Immature natural killer cell (primary cell): ENCODE results near the gene PIK3R1. TPM values are rescaled to one million over a fixed set of nuclear protein-coding genes. Genes with fewer than 3 reads are reported as not detected.

ENCODE experiments used
- DNase-seq, 3 donors: peaks; one replicate each; pipeline ENCODE4 v3.0.0; 2022; ENCODE audit warnings: mixed read lengths in 1 of 3
- H3K27ac Mint-ChIP-seq, 6 donors: one replicate each; pipeline ENCODE4 v1.8.0; 2020; ENCODE audit warnings: mixed read lengths in 6 of 6, mild to moderate bottlenecking in 5 of 6, inconsistent platforms in 4 of 6, moderate library complexity in 3 of 6
- H3K27me3 Mint-ChIP-seq, 3 donors: one replicate each; pipeline ENCODE4 v1.8.0; 2020 to 2021; ENCODE audit warnings: low read depth in 3 of 3, mild to moderate bottlenecking in 3 of 3, mixed read lengths in 3 of 3, moderate library complexity in 3 of 3, inconsistent platforms in 1 of 3
- H3K36me3 Mint-ChIP-seq, 3 donors: one replicate each; pipeline ENCODE4 v1.8.0; 2020; ENCODE audit warnings: mixed read lengths in 3 of 3, inconsistent platforms in 2 of 3, mild to moderate bottlenecking in 2 of 3
- H3K4me1 Mint-ChIP-seq, 2 donors: one replicate each; pipeline ENCODE4 v1.8.0; 2020; ENCODE audit warnings: inconsistent platforms in 2 of 2, mild to moderate bottlenecking in 2 of 2, mixed read lengths in 2 of 2, moderate library complexity in 1 of 2
- H3K4me3 Mint-ChIP-seq, 5 donors: one replicate each; pipeline ENCODE4 v1.8.0; 2020; ENCODE audit warnings: mild to moderate bottlenecking in 5 of 5, mixed read lengths in 5 of 5, inconsistent platforms in 3 of 5, moderate library complexity in 3 of 5
- H3K9me3 Mint-ChIP-seq, 6 donors: one replicate each; pipeline ENCODE4 v1.8.0; 2020; ENCODE audit warnings: mild to moderate bottlenecking in 6 of 6, mixed read lengths in 6 of 6, inconsistent platforms in 4 of 6, moderate library complexity in 3 of 6
- polyA plus RNA-seq, 3 donors: library from polyadenylated mRNA; unstranded; fragments of 300-500 nt; fragmentation: Illumina TruSeq; gene quantifications; one replicate each; pipeline ENCODE4 v1.2.3, GENCODE V29; 2021

Gene PIK3R1
- polyA plus RNA-seq, 3 donors from 2014 or later, result 62.7 to 80.0 (median 66.8) TPM

DNA sequence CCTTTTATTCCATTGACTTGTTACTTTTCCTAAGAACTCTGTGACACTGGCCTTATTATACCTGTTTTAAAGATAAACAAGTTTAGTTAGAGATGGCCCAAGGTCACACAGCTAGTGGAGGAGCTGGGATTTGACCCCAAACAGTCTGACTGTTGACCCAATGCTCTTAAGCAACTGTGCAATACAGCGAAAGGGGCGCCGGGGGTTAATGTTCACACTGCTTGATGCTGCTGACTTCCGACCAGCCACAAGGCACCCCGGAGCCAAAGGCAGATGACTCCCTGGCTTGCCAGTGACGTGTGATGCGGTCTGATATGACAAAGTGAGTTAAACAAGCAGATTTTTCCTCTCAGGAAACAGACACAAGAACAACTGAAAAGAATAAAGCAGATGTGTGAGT, 23.9 kb downstream of the PIK3R1 start:
- Mint-ChIP-seq H3K9me3 (no peaks in the 10 kb centered on the region), H3K4me3 (peak overlapping the region; percentile 36 to 78 (median 61)), H3K4me1 (peaks cover 80 to 95% of the 10 kb centered on the region in 2 donors), H3K27ac (peak overlapping the region; percentile 90 to 97 (median 93)), H3K36me3 (peaks cover 0 to 4% (median 0%) of the 10 kb centered on the region in 3 donors), H3K27me3 (peaks cover 0 to 5% (median 4%) of the 10 kb centered on the region in 3 donors)
- peak; percentile 88 to 90 (median 89) for DNase-seq

DNA sequence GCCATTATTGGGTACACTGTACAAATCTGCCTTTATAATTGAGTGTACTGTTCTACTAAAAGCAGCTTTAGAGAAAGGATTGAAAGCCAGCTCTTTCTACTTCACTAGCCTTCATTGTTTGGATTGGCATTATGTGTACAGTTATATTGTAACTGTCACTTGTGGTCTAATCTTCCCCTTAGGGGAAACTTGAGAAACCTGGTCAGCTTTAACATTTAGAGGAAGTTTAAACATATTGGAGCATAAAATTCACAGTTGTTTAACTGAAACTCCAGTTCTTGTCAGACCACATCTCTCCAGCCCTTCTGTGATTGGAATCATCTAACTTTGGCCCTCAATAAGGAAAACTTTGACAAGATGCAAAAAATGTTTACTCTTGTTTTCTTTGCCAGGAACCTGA, 24.6 kb downstream of the PIK3R1 start:
- peaks cover 82 to 99% of the 10 kb centered on the region in 2 donors for H3K4me1 Mint-ChIP-seq
- H3K9me3 Mint-ChIP-seq, result no peaks in the 10 kb centered on the region
- H3K36me3 Mint-ChIP-seq, result peaks cover 0 to 4% (median 0%) of the 10 kb centered on the region in 3 donors
- H3K4me3 Mint-ChIP-seq, result peak overlapping the region; percentile 47 to 73 (median 51)
- peak overlapping the region; percentile 90 to 98 (median 94) for H3K27ac Mint-ChIP-seq
- DNase-seq, result no peak
- H3K27me3 Mint-ChIP-seq, result peaks cover 0 to 6% (median 4%) of the 10 kb centered on the region in 3 donors

DNA sequence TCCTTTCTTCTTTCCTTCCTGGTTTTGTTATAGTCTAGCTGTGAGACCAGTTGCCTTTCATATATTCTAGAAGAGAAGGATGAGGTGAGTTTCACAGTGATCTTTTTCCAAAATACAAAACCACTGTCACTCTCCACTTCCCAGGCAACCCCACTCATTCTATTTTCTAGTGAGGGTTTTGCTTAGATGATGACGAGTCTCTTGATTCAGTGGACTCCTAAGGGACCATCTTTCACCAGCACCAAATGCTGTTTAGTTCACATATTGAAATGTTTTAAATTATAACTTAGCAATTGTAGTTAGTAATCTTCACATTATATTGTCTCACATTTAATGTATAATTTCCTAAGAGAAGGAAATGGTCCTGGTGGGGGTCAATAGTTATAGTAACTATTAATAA, 25.2 kb downstream of the PIK3R1 start:
- peaks cover 0 to 6% (median 4%) of the 10 kb centered on the region in 3 donors for H3K27me3 Mint-ChIP-seq
- no peaks in the 10 kb centered on the region for H3K9me3 Mint-ChIP-seq
- peak overlapping the region; percentile 90 to 98 (median 94) for H3K27ac Mint-ChIP-seq
- H3K4me3 Mint-ChIP-seq, result peak overlapping the region; percentile 47 to 73 (median 51)
- no peak for DNase-seq
- H3K4me1 Mint-ChIP-seq, result peaks cover 85 to 100% of the 10 kb centered on the region in 2 donors
- H3K36me3 Mint-ChIP-seq, result peaks cover 0 to 4% (median 0%) of the 10 kb centered on the region in 3 donors

DNA sequence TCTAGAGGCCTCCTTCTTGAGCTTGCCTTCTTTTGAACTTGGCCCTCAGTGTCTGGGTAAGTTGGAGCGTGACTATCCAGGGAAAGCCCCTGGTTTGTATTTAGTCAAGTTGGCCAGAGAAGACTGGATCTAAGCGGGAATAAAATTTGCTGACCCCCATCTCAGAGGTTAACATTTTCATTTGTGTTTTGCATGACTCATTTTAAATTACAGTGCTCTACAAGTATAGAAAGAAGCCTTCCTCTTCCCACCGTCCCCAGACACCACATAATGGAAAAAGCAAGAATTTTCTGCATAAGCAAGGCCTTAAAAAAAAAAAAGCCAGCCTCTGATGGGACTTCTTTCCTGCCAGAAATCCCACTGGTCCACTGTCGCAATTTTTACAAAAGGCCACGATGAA, 27.2 kb downstream of the PIK3R1 start:
- Mint-ChIP-seq H3K27ac (peak overlapping the region; percentile 90 to 98 (median 94)), H3K4me1 (peaks cover 85 to 95% of the 10 kb centered on the region in 2 donors), H3K36me3 (peaks cover 0 to 4% (median 0%) of the 10 kb centered on the region in 3 donors), H3K9me3 (no peaks in the 10 kb centered on the region), H3K27me3 (peaks cover 0 to 10% (median 4%) of the 10 kb centered on the region in 3 donors), H3K4me3 (peak overlapping the region in 2 of 5 donors; percentile 12 to 36)
- DNase-seq, result no peak

DNA sequence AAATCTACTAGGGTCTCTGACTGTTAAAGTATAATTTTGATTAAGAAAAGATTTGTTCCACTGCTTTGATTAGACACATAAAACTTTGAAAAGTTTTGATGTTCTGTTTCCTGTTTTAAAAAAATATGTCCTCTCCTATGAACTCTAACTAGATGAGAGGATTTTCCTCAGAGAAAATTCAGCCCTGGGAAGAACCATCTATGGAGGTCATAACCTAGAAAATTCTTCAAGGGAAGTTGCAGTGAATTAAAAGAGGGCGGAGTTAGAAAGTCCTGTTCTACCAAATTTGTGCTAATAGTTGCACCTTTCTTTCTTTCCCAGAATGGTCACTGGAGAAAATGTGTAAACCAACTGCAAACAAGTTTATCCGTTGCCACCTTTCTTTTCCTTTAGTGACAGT, 27.7 kb downstream of the PIK3R1 start:
- Mint-ChIP-seq H3K36me3 (peaks cover 0 to 4% (median 0%) of the 10 kb centered on the region in 3 donors), H3K27ac (peak overlapping the region; percentile 90 to 98 (median 94)), H3K27me3 (peaks cover 0 to 10% (median 4%) of the 10 kb centered on the region in 3 donors), H3K4me1 (peaks cover 82 to 93% of the 10 kb centered on the region in 2 donors), H3K4me3 (peak overlapping the region; percentile 49 to 71 (median 62)), H3K9me3 (no peaks in the 10 kb centered on the region)
- DNase-seq, result no peak

DNA sequence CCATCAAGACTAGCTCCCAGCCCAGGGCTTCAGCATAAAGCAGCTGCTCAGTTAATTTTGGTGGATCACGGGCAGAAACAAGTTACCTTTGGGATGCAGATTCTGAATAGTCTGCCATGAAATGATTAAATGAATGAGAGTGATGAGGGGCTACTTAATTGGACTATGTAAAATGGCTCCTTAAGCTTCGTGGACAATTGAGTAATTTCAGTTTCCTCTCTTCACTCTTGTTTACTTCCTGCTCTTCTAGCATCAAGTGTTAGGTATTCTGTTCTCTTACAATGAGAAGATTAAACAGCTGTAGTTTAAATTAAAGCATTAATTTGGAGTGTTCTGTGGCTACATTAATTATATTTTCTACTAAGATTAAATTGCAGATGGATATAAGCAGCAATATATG, 28.1 kb downstream of the PIK3R1 start:
- Mint-ChIP-seq H3K4me3 (peak overlapping the region; percentile 49 to 71 (median 62)), H3K9me3 (no peaks in the 10 kb centered on the region), H3K36me3 (peaks cover 0 to 4% (median 0%) of the 10 kb centered on the region in 3 donors), H3K27ac (peak overlapping the region; percentile 90 to 98 (median 94)), H3K27me3 (peaks cover 0 to 10% (median 4%) of the 10 kb centered on the region in 3 donors), H3K4me1 (peaks cover 82 to 93% of the 10 kb centered on the region in 2 donors)
- DNase-seq, result no peak

DNA sequence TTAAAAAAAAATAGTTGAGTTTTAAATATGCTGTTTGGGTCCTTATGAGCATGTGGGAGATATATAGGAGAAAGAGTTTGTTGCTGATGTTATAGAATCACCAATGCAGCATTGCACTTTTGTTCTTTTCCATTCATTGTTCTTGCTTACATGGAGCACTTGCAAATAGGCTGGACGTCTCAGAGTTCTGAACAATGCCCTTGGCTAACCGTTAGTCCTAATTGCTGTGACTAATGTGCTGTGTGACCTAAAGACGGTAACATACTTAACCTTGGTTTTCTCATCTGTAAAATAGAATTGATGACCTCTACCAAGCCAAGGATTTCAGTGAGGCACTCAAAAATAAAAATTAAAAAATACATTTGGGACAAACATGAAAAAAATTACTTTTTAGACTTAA, 29.8 kb downstream of the PIK3R1 start:
- Mint-ChIP-seq H3K4me1 (peaks cover 87 to 93% of the 10 kb centered on the region in 2 donors), H3K4me3 (peak overlapping the region in 1 of 5 donors; percentile 9), H3K9me3 (no peaks in the 10 kb centered on the region), H3K27me3 (peaks cover 0 to 8% (median 4%) of the 10 kb centered on the region in 3 donors), H3K36me3 (peaks cover 0 to 4% (median 0%) of the 10 kb centered on the region in 3 donors), H3K27ac (peak overlapping the region in 5 of 6 donors; percentile 3 to 67 (median 56))
- DNase-seq, result no peak

DNA sequence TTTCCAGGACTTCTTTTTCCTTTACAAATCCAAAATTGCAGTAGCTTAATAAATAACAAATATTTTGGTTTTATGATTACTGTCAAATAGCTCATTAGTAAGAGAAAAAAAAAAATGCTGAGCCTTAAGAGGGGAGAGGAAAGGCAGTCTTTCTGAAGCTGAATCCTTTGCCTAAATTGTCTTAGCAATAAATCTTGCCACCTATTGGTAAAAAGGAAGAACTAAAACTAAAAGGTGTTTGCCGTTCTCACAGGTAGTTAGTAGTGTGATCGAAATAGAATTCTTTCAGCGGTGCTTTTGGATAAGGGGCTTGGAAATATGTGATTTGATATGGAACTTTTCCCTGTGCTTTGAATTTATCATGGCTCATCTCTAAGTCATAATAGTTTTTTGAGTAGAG, 31.2 kb downstream of the PIK3R1 start:
- peaks cover 0 to 8% (median 4%) of the 10 kb centered on the region in 3 donors for H3K27me3 Mint-ChIP-seq
- no peak for DNase-seq
- no peaks in the 10 kb centered on the region for H3K9me3 Mint-ChIP-seq
- H3K27ac Mint-ChIP-seq, result peak overlapping the region in 3 of 6 donors; percentile 29 to 78 (median 77)
- peaks cover 86 to 93% of the 10 kb centered on the region in 2 donors for H3K4me1 Mint-ChIP-seq
- peak overlapping the region in 1 of 5 donors; percentile 14 for H3K4me3 Mint-ChIP-seq
- peaks cover 0 to 2% (median 0%) of the 10 kb centered on the region in 3 donors for H3K36me3 Mint-ChIP-seq

DNA sequence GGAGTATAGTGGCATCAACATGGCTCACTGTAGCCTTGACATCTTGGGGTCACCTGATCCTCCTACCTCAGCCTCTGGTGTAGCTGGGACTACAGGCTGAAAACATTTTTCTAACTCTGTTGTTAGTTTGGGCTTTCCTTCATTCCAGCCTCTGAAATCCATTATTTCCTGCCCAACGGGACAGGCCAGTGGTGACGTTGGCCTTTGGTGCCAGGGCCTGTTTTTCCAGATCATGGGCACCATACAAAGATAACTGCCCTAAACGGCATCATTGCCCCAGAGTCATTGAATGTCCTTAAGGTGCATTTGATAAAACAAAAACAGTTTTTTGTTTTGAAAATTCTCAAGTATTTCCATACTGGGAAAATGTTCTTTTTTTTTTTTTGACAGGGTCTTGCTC, 32.1 kb downstream of the PIK3R1 start:
- Mint-ChIP-seq H3K9me3 (no peaks in the 10 kb centered on the region), H3K4me1 (peaks cover 86 to 93% of the 10 kb centered on the region in 2 donors), H3K27me3 (peaks cover 0 to 8% (median 4%) of the 10 kb centered on the region in 3 donors), H3K4me3 (no peak overlapping the region), H3K27ac (peak overlapping the region in 2 of 6 donors; percentile 49 to 53), H3K36me3 (no peaks in the 10 kb centered on the region)
- DNase-seq, result no peak

DNA sequence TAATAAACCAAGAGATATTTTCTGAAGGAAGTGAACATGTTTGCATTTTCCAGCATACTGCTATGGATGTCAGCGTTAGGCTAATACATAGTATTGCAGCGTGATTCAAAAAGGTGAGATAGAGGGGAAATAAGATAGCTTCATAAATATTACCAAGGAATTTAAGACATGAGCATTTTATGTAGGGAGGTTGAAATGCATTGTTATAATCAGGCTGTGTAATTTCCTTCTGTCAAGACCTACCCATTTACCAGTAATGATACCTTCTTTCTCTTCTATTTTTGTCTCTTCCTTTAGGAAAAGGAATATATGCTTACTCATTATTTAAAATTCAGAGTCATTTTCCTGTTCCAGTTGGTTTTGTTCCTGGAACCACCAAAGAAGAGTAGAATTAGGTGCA, 33.3 kb downstream of the PIK3R1 start:
- peaks cover 80 to 92% of the 10 kb centered on the region in 2 donors for H3K4me1 Mint-ChIP-seq
- DNase-seq, result no peak
- H3K27ac Mint-ChIP-seq, result peak overlapping the region in 5 of 6 donors; percentile 2 to 80 (median 41)
- H3K27me3 Mint-ChIP-seq, result peaks cover 0 to 9% (median 2%) of the 10 kb centered on the region in 3 donors
- H3K36me3 Mint-ChIP-seq, result no peaks in the 10 kb centered on the region
- no peaks in the 10 kb centered on the region for H3K9me3 Mint-ChIP-seq
- no peak overlapping the region for H3K4me3 Mint-ChIP-seq

DNA sequence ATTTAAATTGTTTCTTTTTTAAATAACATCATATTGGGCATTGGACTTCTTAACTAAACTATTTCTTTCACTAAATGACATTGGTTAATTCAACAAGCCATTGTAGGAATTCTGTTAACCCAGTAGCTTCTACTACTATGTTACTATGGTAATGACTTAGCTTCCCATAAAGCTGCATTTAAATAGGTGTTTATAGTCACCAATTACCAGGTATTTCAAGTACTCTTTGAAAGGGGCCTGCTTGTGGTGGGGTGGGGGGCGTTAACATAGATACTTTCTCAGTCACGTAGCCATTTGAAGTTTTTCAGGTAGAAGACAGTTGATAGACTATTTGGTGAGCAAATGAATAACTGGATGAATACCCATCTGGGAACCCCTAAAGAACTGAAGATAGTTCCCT, 34.0 kb downstream of the PIK3R1 start:
- Mint-ChIP-seq H3K4me1 (peaks cover 82 to 92% of the 10 kb centered on the region in 2 donors), H3K4me3 (no peak overlapping the region), H3K9me3 (no peaks in the 10 kb centered on the region), H3K27me3 (peaks cover 0 to 12% (median under 1%) of the 10 kb centered on the region in 3 donors), H3K27ac (peak overlapping the region in 5 of 6 donors; percentile 80 to 93 (median 89)), H3K36me3 (no peaks in the 10 kb centered on the region)
- DNase-seq, result no peak

DNA sequence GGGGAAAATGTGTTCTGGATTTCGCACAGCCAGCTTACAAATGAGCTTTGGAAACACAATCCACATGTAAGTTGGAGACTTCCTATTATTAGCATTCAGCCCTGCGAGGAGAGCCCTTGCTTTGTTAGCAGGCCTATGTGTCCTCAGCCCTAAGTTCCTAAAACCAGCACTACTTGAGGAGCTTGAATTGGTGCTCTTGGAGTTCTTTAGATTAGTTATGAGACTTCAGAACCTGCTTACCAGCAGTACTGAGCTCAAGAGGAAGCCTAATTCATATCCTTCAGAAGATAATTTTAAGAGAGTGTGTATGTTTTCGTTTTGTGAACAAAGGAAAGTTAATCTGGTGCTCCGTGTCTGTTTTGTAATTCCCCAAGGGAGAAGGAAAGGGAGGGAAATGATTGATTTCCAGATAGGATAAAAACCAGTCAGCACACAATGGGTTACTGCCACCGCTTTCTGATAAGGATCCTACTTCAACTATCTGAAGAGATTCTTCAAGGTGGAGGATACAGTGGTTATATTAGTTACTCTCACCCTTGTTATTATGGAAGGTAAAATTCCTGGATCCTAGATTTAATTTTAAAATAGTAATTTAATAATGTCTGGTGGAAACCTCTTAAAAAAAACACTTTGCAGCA, 35.2 kb downstream of the PIK3R1 start:
- Mint-ChIP-seq H3K9me3 (no peaks in the 10 kb centered on the region), H3K27me3 (peaks cover 0 to 12% (median 0%) of the 10 kb centered on the region in 3 donors), H3K4me1 (peaks cover 83 to 92% of the 10 kb centered on the region in 2 donors), H3K4me3 (peak overlapping the region; percentile 6 to 69 (median 32)), H3K27ac (peak overlapping the region; percentile 67 to 93 (median 90)), H3K36me3 (no peaks in the 10 kb centered on the region)
- no peak for DNase-seq

DNA sequence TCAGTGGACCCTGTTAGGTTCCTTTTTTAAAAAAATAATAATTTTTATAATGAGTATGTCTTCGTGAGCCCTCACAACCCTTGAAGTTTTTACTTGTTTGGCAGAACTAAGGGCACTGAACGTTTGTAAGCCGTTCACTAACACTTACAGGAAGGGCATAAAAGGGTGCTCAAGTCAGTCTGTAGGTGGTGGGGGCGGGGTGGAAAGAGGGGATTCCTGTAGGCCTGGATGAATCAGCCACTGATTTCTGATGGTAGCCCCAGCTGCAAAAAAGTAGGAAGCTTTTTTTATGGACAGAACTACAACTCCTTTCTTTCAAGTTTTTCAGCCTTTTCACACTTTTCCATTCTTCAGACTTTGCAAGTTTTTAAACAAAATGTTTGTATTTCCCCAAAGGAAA, 35.8 kb downstream of the PIK3R1 start:
- peaks cover 84 to 95% of the 10 kb centered on the region in 2 donors for H3K4me1 Mint-ChIP-seq
- peak overlapping the region in 3 of 5 donors; percentile 7 to 48 (median 25) for H3K4me3 Mint-ChIP-seq
- peak overlapping the region; percentile 67 to 93 (median 92) for H3K27ac Mint-ChIP-seq
- H3K36me3 Mint-ChIP-seq, result no peaks in the 10 kb centered on the region
- no peaks in the 10 kb centered on the region for H3K9me3 Mint-ChIP-seq
- DNase-seq, result no peak
- H3K27me3 Mint-ChIP-seq, result peaks cover 0 to 12% (median 0%) of the 10 kb centered on the region in 3 donors
